DOHH2 (cell line): ENCODE results near the gene ARHGAP23.
A peak's percentile ranks its signal among the peaks of the same experiment; 100 is the strongest.
"Not testable (repeated sequence)": the region's sequence is repeated elsewhere in the genome, so short reads cannot be mapped to it uniquely, and the experiment has no call there.

ENCODE experiments used
- EZH2phosphoT487 ChIP-seq: fragments of 200-600 bp; sonication (generic); IDR thresholded peaks from 2 replicates; pipeline ENCODE4 v1.6.1; 2017; ENCODE audit warnings: borderline replicate concordance, mild to moderate bottlenecking, antibody characterized with exemption, low read length, moderate library complexity, mixed read lengths
- TF ChIP-seq, protein P1 (sequence below): fragments of 200-600 bp; sonication (generic); IDR thresholded peaks from one replicate; pipeline ENCODE4 v1.5.1; 2014; ENCODE audit warnings: antibody characterized with exemption, mild to moderate bottlenecking, low read depth, low read length; ENCODE audit not compliant: poor library complexity, severe bottlenecking

DNA sequence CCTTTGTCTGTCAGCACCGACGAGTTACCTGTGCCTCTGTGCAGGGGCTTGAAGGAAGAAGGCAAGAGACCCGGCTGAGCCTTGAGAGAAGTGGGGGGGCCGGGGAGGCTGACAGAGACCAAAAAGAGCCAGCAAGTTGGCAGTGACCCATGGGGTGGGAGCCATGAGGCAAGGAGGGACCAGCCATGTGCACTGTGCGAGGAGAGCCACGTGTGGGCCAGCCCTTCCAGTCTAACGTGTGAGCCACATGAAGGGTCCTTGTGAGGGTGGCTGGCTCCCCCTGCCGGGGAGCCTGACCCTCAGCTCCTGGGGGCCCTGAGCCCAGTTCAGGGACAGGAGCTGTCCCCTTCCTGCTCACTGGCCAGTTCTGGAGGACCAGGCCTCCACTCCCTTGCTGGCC lies 46.4 kb downstream of the ARHGAP23 start:
- TF ChIP-seq, protein P1, sequence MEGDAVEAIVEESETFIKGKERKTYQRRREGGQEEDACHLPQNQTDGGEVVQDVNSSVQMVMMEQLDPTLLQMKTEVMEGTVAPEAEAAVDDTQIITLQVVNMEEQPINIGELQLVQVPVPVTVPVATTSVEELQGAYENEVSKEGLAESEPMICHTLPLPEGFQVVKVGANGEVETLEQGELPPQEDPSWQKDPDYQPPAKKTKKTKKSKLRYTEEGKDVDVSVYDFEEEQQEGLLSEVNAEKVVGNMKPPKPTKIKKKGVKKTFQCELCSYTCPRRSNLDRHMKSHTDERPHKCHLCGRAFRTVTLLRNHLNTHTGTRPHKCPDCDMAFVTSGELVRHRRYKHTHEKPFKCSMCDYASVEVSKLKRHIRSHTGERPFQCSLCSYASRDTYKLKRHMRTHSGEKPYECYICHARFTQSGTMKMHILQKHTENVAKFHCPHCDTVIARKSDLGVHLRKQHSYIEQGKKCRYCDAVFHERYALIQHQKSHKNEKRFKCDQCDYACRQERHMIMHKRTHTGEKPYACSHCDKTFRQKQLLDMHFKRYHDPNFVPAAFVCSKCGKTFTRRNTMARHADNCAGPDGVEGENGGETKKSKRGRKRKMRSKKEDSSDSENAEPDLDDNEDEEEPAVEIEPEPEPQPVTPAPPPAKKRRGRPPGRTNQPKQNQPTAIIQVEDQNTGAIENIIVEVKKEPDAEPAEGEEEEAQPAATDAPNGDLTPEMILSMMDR, result peak; percentile 39
- not testable (repeated sequence) for TF ChIP-seq EZH2phosphoT487
